HG03095 (cell line): Measurements from ENCODE around the gene CLCN7.
A peak's percentile ranks its signal among the peaks of the same experiment; 100 is the strongest.

ENCODE experiments used
- ATAC-seq: cut with Tn5 transposase; IDR thresholded peaks from one replicate; pipeline ENCODE4 v1.9.1; 2021; ENCODE audit warnings: moderate library complexity; ENCODE audit not compliant: unreplicated experiment

The CLCN7 gene

DNA sequence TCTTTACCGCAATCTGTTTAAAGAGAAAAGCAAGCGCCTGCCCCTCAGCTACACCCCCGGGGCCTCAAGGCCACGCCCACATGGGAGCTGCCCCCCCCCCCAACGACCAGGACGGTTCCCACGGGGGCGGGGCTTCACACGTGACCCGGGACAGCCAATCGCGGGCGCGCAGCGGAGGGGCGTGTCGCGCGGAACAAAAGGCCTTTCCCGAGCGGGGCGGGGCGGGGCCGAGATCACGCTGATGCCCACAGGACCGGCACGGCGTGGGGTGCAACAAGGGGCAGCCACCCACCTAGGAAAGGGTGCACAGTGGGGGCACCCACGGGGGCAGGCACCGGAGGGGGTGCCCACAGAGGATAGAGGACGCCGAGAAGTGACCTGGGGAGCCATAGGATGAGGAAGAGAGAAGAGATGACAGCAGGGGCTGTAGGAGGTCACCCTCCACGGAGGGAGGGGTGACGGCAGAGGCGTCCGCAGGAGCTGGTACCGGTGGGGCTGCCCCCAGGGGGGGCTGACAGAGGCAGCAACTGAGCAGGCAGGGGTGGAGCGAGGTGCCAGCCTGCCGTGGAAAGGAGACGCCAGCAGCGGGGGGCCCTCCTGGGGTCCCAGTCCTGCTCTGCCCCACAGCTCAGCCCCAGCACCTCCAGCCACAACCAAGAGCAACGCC, 66.5 kb downstream of the CLCN7 start:
- peak; percentile 63 for ATAC-seq

DNA sequence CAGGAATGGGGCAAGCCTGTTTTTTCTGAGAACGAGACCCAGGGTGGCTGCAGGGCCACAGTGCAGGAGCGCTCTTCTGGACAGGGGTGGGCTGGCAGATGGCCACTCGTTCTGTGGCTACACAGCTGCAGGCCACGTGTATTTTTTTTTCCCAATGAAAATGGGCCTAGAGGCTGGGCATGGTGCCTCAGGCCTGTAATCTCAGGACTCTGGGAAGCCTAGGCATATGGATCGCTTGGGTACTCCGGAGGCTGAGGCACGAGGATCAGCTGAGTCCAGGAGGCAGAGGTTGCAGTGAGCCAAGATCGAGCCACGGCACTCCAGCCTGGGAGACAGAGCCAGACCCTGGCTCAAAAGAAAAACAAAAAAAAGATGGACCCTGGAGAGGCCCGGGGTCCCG, 67.1 kb downstream of the CLCN7 start:
- ATAC-seq = no peak

DNA sequence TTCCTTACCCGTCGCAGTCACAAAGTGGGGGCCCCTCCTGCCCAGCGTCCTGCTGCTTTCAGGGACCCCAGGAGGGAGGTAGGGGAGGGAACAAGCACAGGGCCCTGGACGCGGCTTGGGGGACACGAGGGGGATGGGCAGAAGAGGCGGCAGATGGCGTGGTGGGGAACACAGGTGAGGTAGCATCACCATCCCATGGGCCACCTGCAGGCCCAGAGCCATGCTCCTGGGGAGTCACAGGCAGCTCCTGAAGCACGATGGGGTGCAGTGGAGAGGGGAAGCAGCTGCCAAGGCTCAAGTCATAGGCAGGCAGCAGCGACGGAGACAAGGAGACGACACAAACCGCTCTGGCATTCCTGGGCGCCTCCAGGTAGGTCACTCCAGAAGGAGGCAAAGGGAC, 71.1 kb downstream of the CLCN7 start:
- no peak for ATAC-seq

DNA sequence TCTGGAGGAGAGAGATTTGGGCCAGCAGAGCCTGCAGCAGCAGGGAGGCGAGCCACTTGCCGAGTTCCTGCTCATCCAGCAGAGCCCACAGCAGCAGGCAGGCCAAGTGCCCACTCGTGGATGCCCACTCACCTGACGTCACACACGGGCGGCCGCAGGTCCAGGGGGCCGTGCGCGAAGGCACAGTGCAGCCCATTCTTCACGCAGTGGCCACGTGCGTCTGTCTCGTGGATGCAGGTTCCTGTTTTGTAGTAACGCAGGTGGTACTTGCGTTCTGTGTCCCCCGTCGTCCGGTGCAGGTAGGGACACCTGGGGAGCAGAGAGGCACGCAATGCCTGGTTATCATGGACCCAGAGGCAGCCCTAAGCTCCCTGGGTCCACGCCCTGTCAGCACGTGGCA, 71.8 kb downstream of the CLCN7 start:
- no peak for ATAC-seq

DNA sequence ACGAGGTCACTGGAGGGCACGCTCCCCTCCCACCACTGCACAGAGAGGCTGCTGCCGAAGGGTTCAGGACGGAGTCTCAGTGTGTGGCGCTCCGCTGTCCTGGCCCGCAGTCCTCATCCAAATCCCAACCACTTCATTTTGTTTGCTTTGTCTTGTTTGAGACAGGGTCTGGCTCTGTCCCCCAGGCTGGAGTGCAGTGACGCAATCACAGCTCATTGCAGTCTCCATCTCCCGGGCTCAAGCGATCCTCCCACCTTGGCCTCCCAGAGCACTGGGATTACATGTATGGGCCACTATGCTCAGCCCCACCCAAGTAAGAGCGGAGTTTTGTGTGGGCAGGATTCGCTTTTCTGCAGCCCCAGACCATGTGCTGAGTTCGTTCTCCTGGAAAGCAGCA, 73.1 kb downstream of the CLCN7 start:
- no peak for ATAC-seq

DNA sequence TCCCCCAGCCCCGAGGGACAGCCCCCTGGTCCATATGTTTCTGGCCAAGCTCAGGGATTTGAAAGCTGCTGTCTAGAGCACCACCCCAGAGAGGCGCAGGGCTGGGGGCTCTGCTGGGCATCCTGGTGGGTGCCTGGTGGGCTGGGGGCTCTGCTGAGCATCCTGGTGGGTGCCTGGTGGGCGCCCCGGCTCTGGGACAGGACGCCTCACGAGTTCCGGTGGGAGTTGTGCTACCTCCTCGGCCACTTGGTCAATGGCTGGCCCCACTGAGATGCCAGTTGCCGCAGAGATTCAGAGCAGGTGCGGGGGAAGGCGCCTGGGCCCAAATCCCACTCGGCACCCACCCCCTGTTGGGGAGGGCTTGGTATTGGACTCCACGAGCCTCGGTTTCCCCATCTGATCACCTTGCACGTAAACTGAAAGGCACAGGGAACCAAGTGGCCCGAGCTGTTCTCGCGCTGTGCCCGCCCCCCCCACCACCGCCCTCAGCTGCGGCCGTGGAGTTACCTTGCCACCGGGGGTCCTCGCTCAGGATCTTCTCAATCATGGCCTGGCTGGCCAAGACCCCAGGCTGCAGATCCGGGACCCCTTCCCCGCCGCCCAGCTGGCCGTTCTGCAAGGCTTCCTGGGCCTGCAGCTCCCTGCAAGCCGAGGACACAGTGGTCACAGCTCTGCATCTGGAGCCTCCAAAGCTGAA, 73.6 kb downstream of the CLCN7 start:
- ATAC-seq = no peak

DNA sequence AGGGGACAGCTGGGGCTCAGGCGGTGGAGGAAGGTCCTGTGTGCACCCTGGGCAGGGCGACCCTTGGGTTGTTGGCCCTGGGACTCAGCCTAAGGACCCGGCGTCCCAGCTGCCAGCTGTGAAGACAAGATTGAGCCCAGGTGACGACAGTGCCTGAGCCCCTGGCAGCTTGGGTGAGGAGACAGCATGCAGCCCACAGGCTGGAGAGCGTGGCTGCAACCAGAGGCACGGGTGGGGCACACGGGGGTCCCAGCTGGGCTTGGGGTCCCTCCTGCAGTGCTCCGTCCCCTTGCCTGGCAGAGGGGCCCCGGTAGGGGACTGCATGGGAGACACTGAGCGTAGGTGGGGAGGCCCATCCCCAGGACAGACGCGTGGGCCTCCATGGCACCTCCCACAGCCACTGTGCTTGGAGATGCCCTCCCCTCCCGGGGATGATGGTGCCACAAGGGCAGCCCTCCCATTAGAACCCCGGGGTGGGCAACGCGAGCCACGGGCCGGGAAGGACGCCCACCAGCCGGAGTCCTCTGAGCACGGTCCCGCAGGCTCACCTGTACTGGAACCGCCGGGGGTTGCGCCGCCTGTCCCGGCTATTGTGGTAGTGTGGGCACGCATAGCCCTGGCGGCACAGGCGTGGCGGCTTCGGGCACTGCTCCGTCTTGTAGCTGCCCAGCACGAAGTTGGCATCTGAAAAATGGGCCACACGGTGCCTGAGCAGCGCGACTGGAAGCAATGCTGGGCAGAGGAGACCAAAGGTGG, 75.8 kb downstream of the CLCN7 start:
- ATAC-seq = no peak

DNA sequence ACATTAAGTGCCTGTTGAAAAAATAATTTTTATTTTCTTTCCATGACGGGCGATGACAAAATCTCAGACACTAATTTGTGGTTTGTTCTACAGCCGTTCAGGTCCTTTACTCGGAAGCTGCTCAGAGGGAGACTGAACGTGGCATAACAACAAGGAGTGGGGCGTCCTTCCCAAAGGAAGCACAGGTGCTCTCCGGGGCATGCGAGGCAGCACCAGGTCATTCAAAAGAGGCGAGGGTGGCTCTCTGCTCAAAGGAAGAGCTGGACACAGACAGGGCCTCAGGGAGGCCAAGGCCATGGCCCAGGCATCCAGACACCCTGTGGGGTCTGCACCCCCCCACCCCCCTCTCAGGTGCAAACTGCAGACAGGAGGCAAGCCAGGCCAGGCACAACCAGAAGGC, 76.5 kb downstream of the CLCN7 start:
- ATAC-seq = no peak

DNA sequence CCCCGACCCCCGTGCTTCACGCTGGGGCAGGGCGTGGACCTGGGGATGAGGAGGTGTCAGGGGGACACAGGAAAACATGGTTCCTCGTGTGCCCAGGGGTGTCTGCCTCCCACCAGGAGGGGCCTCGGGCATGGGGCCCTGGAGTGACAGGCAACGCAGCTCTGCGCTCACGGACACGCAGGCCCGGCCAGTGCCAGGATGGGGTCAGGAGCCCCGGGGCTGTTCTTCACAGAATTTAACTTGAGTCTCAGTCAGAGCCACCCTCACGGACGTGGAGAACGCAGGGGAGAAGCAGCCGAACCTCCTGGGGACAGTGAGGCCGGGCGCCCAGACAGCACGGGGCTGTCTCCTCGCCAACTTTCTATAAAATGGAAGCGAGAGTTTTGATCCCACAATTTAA, 77.0 kb downstream of the CLCN7 start:
- no peak for ATAC-seq

DNA sequence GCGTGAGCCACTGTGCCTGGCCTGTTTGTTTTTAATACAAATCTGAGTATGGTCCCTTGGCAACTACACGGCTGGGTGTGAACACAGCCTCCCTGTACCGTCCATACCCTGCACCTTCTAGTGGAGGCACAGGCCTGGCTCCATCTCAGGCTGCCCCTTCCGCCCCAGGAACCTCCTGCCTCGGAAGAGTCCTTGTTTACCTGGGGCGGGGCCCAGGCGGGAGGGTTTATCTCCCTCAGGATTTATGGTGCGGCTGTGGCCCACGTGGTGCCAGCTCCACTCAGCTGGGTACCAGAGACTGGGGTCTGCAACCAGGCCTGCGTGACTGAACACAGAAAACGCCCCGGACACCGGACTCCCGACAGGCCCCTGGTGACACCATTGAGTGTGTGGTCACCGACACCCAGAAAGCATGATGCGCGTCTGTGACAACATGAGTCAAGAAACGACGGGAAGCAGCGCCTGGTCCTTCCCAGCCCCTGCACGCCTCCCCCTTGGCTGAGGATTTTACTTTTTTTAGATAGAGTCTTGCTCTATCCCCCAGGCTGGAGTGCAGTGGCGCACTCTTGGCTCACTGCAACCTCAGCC, 79.3 kb downstream of the CLCN7 start:
- no peak for ATAC-seq
